ENCODE results near the gene FRAT1. TPM values are rescaled to one million over a fixed set of nuclear protein-coding genes. Genes with fewer than 3 reads are reported as not detected.

Gene FRAT1
- total and polyA plus RNA-seq, 10 of the 15 experiments (the other 5 are each of a cell fraction or from before 2014, with no cell fraction given), result 0.07 to 0.73 (median 0.26) TPM

DNA sequence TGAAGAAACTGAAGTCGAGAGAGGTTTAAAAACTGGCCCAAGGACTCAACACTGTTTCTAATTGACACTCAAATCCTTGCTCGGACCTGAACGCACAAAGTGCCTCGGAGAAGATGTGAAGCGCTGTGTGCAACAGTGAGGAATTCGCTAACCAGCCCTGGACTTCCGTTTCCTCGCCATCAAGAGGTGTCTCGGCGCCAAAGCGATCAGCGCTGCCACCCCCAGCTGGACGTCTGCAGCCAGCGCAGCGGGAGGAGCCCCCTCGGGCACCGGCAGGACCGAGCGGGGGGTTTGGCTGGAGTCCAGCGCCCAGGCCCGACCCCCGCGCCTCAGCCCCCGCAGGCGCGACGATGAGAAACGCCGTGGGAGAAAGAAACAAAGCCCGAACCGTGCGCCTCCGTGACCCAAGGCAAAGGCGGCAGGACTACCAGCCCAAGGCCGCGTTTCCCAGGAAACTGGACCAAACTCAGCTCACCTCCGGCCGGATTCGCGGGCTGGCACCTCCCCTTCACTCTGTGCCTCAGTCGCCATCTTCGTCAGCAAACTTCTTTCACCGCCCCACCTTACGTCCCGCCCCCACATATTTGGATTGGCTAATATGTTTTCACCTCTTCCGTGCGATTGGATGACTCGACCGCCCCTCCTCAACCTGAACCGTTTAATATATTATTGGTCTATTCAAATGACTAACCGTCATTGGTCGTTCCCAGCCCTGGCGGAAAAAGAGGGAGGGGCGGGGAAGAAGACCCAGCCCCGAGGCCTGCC, 26.8 kb upstream of the FRAT1 start, which contains the start of gene ARHGAP19 (continued):
- TF ChIP-seq, protein P1, sequence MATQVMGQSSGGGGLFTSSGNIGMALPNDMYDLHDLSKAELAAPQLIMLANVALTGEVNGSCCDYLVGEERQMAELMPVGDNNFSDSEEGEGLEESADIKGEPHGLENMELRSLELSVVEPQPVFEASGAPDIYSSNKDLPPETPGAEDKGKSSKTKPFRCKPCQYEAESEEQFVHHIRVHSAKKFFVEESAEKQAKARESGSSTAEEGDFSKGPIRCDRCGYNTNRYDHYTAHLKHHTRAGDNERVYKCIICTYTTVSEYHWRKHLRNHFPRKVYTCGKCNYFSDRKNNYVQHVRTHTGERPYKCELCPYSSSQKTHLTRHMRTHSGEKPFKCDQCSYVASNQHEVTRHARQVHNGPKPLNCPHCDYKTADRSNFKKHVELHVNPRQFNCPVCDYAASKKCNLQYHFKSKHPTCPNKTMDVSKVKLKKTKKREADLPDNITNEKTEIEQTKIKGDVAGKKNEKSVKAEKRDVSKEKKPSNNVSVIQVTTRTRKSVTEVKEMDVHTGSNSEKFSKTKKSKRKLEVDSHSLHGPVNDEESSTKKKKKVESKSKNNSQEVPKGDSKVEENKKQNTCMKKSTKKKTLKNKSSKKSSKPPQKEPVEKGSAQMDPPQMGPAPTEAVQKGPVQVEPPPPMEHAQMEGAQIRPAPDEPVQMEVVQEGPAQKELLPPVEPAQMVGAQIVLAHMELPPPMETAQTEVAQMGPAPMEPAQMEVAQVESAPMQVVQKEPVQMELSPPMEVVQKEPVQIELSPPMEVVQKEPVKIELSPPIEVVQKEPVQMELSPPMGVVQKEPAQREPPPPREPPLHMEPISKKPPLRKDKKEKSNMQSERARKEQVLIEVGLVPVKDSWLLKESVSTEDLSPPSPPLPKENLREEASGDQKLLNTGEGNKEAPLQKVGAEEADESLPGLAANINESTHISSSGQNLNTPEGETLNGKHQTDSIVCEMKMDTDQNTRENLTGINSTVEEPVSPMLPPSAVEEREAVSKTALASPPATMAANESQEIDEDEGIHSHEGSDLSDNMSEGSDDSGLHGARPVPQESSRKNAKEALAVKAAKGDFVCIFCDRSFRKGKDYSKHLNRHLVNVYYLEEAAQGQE (IDR thresholded peaks at IDR 0.05; ENCODE audit: low read depth, low read length), result no peak
- TF ChIP-seq, protein P2, sequence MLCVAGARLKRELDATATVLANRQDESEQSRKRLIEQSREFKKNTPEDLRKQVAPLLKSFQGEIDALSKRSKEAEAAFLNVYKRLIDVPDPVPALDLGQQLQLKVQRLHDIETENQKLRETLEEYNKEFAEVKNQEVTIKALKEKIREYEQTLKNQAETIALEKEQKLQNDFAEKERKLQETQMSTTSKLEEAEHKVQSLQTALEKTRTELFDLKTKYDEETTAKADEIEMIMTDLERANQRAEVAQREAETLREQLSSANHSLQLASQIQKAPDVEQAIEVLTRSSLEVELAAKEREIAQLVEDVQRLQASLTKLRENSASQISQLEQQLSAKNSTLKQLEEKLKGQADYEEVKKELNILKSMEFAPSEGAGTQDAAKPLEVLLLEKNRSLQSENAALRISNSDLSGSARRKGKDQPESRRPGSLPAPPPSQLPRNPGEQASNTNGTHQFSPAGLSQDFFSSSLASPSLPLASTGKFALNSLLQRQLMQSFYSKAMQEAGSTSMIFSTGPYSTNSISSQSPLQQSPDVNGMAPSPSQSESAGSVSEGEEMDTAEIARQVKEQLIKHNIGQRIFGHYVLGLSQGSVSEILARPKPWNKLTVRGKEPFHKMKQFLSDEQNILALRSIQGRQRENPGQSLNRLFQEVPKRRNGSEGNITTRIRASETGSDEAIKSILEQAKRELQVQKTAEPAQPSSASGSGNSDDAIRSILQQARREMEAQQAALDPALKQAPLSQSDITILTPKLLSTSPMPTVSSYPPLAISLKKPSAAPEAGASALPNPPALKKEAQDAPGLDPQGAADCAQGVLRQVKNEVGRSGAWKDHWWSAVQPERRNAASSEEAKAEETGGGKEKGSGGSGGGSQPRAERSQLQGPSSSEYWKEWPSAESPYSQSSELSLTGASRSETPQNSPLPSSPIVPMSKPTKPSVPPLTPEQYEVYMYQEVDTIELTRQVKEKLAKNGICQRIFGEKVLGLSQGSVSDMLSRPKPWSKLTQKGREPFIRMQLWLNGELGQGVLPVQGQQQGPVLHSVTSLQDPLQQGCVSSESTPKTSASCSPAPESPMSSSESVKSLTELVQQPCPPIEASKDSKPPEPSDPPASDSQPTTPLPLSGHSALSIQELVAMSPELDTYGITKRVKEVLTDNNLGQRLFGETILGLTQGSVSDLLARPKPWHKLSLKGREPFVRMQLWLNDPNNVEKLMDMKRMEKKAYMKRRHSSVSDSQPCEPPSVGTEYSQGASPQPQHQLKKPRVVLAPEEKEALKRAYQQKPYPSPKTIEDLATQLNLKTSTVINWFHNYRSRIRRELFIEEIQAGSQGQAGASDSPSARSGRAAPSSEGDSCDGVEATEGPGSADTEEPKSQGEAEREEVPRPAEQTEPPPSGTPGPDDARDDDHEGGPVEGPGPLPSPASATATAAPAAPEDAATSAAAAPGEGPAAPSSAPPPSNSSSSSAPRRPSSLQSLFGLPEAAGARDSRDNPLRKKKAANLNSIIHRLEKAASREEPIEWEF (IDR thresholded peaks at IDR 0.05; ENCODE audit: insufficient replicate concordance, low read depth, low read length), result no peak
- TF ChIP-seq, protein P3, sequence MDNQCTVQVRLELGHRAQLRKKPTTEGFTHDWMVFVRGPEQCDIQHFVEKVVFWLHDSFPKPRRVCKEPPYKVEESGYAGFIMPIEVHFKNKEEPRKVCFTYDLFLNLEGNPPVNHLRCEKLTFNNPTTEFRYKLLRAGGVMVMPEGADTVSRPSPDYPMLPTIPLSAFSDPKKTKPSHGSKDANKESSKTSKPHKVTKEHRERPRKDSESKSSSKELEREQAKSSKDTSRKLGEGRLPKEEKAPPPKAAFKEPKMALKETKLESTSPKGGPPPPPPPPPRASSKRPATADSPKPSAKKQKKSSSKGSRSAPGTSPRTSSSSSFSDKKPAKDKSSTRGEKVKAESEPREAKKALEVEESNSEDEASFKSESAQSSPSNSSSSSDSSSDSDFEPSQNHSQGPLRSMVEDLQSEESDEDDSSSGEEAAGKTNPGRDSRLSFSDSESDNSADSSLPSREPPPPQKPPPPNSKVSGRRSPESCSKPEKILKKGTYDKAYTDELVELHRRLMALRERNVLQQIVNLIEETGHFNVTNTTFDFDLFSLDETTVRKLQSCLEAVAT (IDR thresholded peaks at IDR 0.05), result no peak
- no peak for TF ChIP-seq NFIC (IDR thresholded peaks at IDR 0.05; ENCODE audit: low read depth, low read length)
- TF ChIP-seq PAX5 (IDR thresholded peaks at IDR 0.05; ENCODE audit: borderline replicate concordance, low read depth, low read length), result no peak
- TF ChIP-seq, protein P4, sequence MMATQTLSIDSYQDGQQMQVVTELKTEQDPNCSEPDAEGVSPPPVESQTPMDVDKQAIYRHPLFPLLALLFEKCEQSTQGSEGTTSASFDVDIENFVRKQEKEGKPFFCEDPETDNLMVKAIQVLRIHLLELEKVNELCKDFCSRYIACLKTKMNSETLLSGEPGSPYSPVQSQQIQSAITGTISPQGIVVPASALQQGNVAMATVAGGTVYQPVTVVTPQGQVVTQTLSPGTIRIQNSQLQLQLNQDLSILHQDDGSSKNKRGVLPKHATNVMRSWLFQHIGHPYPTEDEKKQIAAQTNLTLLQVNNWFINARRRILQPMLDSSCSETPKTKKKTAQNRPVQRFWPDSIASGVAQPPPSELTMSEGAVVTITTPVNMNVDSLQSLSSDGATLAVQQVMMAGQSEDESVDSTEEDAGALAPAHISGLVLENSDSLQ (IDR thresholded peaks at IDR 0.05), result peak; percentile 98
- TF ChIP-seq ZNF622 (IDR thresholded peaks at IDR 0.05), result no peak
- no peak for TF ChIP-seq CBX5 (IDR thresholded peaks at IDR 0.05; ENCODE audit: low read depth)
- TF ChIP-seq, protein P5, sequence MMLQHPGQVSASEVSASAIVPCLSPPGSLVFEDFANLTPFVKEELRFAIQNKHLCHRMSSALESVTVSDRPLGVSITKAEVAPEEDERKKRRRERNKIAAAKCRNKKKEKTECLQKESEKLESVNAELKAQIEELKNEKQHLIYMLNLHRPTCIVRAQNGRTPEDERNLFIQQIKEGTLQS (IDR thresholded peaks at IDR 0.05; ENCODE audit: borderline replicate concordance, extremely low read depth, low read depth, low read length), result no peak
- no peak for TF ChIP-seq ZZZ3 (IDR thresholded peaks at IDR 0.05; ENCODE audit: control insufficient read depth, insufficient read length, low read depth)
- TF ChIP-seq PML (IDR thresholded peaks at IDR 0.05; ENCODE audit: low read length), result no peak
- peak; percentile 76; the same call in 1 of the 2 replicates for TF ChIP-seq SMARCA5 (IDR thresholded peaks at IDR 0.05)
- peak; percentile 66 for TF ChIP-seq NFYA (IDR thresholded peaks at IDR 0.05; ENCODE audit: borderline replicate concordance, low read depth, low read length)
- TF ChIP-seq HCFC1 (IDR thresholded peaks at IDR 0.05; ENCODE audit: low read length), result peak; percentile 90
- TF ChIP-seq BACH1 (IDR thresholded peaks at IDR 0.05; ENCODE audit: borderline replicate concordance), result no peak
- TF ChIP-seq TCF3 (IDR thresholded peaks at IDR 0.05; ENCODE audit: borderline replicate concordance, insufficient read depth, low read depth, low read length), result 0 out of 2 replicates have a peak, but pooled peaks have one; percentile 30
- TF ChIP-seq NFYB (IDR thresholded peaks at IDR 0.05; ENCODE audit: insufficient read depth, low read depth, low read length), result peak; percentile 99
